SU-DHL-6 (cell line): ENCODE results near the gene TAF5L.

Source experiments
- H2AFZ ChIP-seq: fragments of 200-600 bp; sonication (generic); 2 replicates; pipeline ENCODE4 v1.6.1; 2014; ENCODE audit warnings: low read depth, mild to moderate bottlenecking, moderate library complexity, mixed read lengths, antibody characterized with exemption, low read length; ENCODE audit not compliant: severe bottlenecking
- H3F3A ChIP-seq: fragments of 200-600 bp; shearing (Covaris generic); 2 replicates; pipeline ENCODE4 v1.6.0; 2016; ENCODE audit warnings: antibody characterized with exemption, mild to moderate bottlenecking; ENCODE audit not compliant: insufficient read depth
- H3K27ac ChIP-seq: fragments of 200-600 bp; sonication (generic); 2 replicates; pipeline ENCODE4 v1.5.1; 2016; ENCODE audit warnings: low read depth, mild to moderate bottlenecking, low read length, moderate library complexity, mixed read lengths
- H3K27me3 ChIP-seq: fragments of 200-600 bp; sonication (generic), shearing (Covaris generic); 2 replicates; pipeline ENCODE4 v1.6.0; 2014; ENCODE audit warnings: mild to moderate bottlenecking, low read length
- H3K36me3 ChIP-seq: fragments of 200-600 bp; sonication (generic); 2 replicates; pipeline ENCODE4 v1.6.1; 2014; ENCODE audit warnings: mild to moderate bottlenecking, low read length, mixed read lengths
- H3K4me2 ChIP-seq: fragments of 300-600, 200-600 bp; shearing (Covaris generic), sonication (generic); 2 replicates; pipeline ENCODE4 v1.6.0; 2014; ENCODE audit warnings: low read length, low read depth, mild to moderate bottlenecking; ENCODE audit not compliant: poor library complexity, severe bottlenecking
- H3K4me3 ChIP-seq: fragments of 200-600 bp; sonication (generic); 2 replicates; pipeline ENCODE4 v1.5.1; 2014; ENCODE audit warnings: antibody characterized with exemption, low read length, mild to moderate bottlenecking, mixed read lengths; ENCODE audit not compliant: insufficient read depth, poor library complexity, severe bottlenecking
- H3K79me2 ChIP-seq: fragments of 200-600 bp; sonication (generic); 2 replicates; pipeline ENCODE4 v1.6.1; 2014; ENCODE audit warnings: mild to moderate bottlenecking, low read length, moderate library complexity; ENCODE audit not compliant: insufficient read depth
- H3K9ac ChIP-seq: fragments of 200-600 bp; sonication (generic); 2 replicates; pipeline ENCODE4 v1.7.0; 2014; ENCODE audit warnings: mild to moderate bottlenecking, low read length
- H3K9me2 ChIP-seq: fragments of 200-600 bp; sonication (generic); replicated peaks from 2 replicates; pipeline ENCODE4 v1.6.1; 2014; ENCODE audit warnings: low read length; ENCODE audit not compliant: insufficient read depth
- H3K9me3 ChIP-seq: fragments of 200-600 bp; sonication (generic); 2 replicates; pipeline ENCODE4 v1.6.1; 2014; ENCODE audit warnings: low read length, mixed read lengths; ENCODE audit not compliant: insufficient read depth
- H4K20me1 ChIP-seq: fragments of 200-600 bp; sonication (generic); 2 replicates; pipeline ENCODE4 v1.6.1; 2014; ENCODE audit warnings: low read depth, mild to moderate bottlenecking, antibody characterized with exemption, low read length, moderate library complexity, mixed read lengths
- EZH2phosphoT487 ChIP-seq: fragments of 200-600 bp; sonication (generic), shearing (Covaris generic); conservative IDR thresholded peaks from 2 replicates; pipeline ENCODE4 v1.6.1; 2018; ENCODE audit warnings: mild to moderate bottlenecking, antibody characterized with exemption, low read length, moderate library complexity, mixed read lengths
- TF ChIP-seq, protein P1 (sequence below): fragments of 200-600 bp; sonication (generic); IDR thresholded peaks from one replicate; pipeline ENCODE4 v1.5.1; 2017; ENCODE audit warnings: antibody characterized with exemption, mild to moderate bottlenecking, low read length, moderate library complexity; ENCODE audit not compliant: insufficient read depth, poor library complexity, severe bottlenecking

Gene TAF5L

DNA sequence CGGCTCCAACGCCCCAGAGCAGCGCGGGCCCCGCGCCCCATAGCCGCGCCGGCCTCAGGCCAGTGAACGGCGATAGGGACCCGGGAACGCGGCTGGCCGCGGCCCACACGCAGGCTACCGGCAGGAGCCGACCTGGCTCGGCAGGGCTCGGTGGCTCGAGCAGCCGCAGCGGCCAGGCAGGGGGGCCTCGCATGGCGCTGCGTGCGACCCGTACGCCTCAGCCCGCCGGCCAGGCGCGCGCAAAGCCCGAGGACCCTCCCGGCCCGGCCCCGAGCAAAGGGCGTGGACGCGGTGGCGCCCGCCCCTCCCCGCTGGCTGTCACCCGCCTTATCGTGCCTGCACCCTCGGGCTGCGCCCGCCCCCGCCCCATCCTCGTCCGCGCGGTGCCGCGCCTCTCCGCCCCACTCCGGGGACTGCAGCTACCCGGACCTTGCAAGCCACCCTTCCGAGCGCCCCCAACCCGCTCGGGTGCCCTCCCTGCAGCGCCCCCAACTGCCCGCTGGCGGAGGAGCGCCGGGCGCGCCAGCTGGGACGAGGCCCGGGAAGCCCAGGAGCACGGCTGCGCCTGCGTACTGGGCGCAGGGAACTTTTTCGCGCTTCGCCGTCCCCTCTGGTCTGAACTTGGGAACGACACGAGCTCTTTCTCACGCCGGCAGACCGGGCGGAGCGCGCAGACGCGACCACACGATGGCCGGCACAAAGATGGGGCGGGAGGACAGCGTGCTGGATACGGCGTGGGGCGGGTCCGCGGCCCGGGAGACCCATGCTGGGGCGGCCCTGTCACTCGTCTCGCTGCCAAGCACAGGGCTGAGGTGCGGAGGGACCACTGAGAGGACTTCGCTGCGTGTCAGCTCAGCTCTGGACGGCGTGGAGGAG lies 67.2 kb downstream of the TAF5L start, which contains the start of gene ABCB10:
TSS of gene ABCB10 (minus strand) at position 248 of the 876 bp plus-strand sequence. CDS start at position 193, 55 bp downstream.
- Histone ChIP-seq H2AFZ (peak within 1 kb of the TSS; percentile 93), H3K27me3 (no peaks in the 10 kb centered on the region), H3K4me2 (peak within 1 kb of the TSS; percentile 95), H3K27ac (peak within 1 kb of the TSS; percentile 64), H3K79me2 (peaks cover 39% of the 10 kb centered on the region), H3K9me3 (no peaks in the 10 kb centered on the region), H3K9me2 (no peaks in the 10 kb centered on the region), H3K4me3 (peak within 1 kb of the TSS; percentile 68), H3F3A (0 out of 2 replicates have a peak, but pooled peaks cover 9% of the 10 kb centered on the region), H3K9ac (peak within 1 kb of the TSS; percentile 68), H3K36me3 (no peaks in the 10 kb centered on the region), H4K20me1 (no peaks in the 10 kb centered on the region)
- no peak for TF ChIP-seq EZH2phosphoT487
- TF ChIP-seq, protein P1, sequence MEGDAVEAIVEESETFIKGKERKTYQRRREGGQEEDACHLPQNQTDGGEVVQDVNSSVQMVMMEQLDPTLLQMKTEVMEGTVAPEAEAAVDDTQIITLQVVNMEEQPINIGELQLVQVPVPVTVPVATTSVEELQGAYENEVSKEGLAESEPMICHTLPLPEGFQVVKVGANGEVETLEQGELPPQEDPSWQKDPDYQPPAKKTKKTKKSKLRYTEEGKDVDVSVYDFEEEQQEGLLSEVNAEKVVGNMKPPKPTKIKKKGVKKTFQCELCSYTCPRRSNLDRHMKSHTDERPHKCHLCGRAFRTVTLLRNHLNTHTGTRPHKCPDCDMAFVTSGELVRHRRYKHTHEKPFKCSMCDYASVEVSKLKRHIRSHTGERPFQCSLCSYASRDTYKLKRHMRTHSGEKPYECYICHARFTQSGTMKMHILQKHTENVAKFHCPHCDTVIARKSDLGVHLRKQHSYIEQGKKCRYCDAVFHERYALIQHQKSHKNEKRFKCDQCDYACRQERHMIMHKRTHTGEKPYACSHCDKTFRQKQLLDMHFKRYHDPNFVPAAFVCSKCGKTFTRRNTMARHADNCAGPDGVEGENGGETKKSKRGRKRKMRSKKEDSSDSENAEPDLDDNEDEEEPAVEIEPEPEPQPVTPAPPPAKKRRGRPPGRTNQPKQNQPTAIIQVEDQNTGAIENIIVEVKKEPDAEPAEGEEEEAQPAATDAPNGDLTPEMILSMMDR: peak; percentile 80

DNA sequence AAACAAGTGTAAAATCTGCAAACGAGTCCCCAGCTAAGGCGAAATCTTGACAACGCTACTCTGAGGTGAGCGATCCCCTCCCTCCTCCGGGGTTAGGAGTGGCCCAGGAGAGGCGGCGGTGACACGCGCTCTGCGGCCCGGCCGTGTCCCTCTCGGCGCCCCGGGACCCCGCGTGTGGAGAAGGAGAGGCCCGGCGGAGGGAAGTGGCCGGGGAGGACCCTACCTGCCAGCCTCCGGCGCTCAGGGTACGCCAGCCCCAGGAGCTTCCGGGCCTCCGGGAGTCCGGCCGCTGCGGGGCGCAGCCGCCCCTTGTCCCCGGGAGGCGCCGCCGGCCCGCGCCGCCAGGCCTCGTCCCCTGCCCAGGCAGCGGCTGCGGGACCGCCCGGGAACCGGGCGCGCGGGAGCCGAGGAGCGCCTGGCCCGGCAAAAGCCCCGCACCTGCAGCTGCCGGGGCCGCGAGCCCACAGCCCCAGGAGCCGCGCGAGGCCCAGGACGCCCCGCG lies 68.0 kb downstream of the TAF5L start:
- H3K9ac ChIP-seq: peak overlapping the region; percentile 68
- H2AFZ ChIP-seq: peak overlapping the region; percentile 32
- 0 out of 2 replicates have a peak, but pooled peaks cover 9% of the 10 kb centered on the region for H3F3A ChIP-seq
- peak overlapping the region; percentile 95 for H3K4me2 ChIP-seq
- no peaks in the 10 kb centered on the region for H3K36me3 ChIP-seq
- peak overlapping the region; percentile 68 for H3K4me3 ChIP-seq
- H3K9me3 ChIP-seq: no peaks in the 10 kb centered on the region
- no peaks in the 10 kb centered on the region for H4K20me1 ChIP-seq
- H3K79me2 ChIP-seq: peaks cover 39% of the 10 kb centered on the region
- H3K27ac ChIP-seq: peak overlapping the region; percentile 64
- no peaks in the 10 kb centered on the region for H3K9me2 ChIP-seq
- no peaks in the 10 kb centered on the region for H3K27me3 ChIP-seq
- TF ChIP-seq EZH2phosphoT487: no peak
- TF ChIP-seq, protein P1: no peak

DNA sequence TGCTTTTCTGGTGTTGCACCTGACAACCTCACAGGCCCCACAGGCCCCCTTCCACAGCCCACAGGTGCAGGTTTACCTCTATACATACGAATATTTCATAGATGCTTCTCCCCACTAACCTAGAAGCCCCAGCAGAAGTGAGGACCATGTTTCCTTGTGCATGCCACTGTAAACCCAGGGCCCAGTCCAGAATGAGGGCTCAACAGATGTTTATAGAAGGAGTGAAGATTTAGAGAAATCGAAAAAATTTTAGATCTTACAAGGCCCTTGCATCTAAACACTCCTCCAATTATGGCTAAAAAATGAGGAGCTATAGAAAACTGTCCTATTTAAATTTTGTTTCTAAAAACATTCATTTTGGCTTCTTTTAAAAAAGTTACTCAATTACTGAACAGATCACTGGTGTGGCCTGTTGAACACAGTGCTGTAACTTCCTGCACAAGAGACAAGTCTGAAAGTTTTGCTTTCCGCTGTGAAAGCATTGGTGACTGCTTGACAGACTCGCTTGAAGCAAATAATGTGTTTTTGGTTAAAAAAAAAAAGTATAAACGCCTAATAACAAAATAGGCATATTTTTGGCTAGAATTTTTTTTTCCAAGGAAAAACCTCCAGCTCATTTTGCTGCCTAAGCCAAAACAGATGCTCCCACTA lies 68.6 kb downstream of the TAF5L start:
- Histone ChIP-seq H3K27me3 (no peaks in the 10 kb centered on the region), H3F3A (0 out of 2 replicates have a peak, but pooled peaks cover 9% of the 10 kb centered on the region), H4K20me1 (no peaks in the 10 kb centered on the region), H2AFZ (peak overlapping the region; percentile 32), H3K9me2 (no peaks in the 10 kb centered on the region), H3K36me3 (no peaks in the 10 kb centered on the region), H3K79me2 (peaks cover 40% of the 10 kb centered on the region), H3K4me3 (peak overlapping the region; percentile 68), H3K4me2 (peak overlapping the region; percentile 95), H3K9me3 (no peaks in the 10 kb centered on the region), H3K27ac (peak overlapping the region; percentile 64), H3K9ac (peak overlapping the region; percentile 68)
- no peak for TF ChIP-seq EZH2phosphoT487
- TF ChIP-seq, protein P1: no peak
